GM08714 (cell line): ENCODE results near the gene APP.

ENCODE experiments used
- H3K4me3 ChIP-seq: fragments of 200-500 bp; sonication (Bioruptor generic); 2 replicates; pipeline ENCODE4 v1.5.1; 2014; ENCODE audit warnings: mild to moderate bottlenecking, low read length, inconsistent platforms
- ZNF274 ChIP-seq: IDR thresholded peaks from 2 replicates; pipeline ENCODE4 v1.6.1; 2012; ENCODE audit warnings: mild to moderate bottlenecking, low read depth, low read length

The APP gene

DNA sequence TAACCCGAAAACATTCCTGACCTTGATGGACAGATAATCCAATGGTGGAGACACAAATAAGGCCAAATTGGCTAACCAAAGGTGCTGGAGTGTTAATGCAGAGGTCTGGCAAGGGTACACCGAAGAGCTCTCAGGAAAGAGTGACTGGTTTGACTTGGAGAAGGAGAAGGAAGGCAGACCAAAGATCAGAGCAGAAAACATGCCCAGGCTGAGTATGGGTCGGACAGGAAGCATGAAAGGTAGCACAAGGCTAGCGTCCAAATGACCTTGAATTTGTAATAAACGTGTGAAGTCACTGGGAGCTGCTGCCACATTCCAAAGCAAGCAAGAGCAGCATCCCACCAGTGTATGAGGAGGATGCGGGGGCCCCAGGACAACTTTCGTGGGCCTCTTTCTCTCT lies 45.7 kb downstream of the APP start:
- H3K4me3 ChIP-seq = no peak overlapping the region
- no peak for TF ChIP-seq ZNF274

DNA sequence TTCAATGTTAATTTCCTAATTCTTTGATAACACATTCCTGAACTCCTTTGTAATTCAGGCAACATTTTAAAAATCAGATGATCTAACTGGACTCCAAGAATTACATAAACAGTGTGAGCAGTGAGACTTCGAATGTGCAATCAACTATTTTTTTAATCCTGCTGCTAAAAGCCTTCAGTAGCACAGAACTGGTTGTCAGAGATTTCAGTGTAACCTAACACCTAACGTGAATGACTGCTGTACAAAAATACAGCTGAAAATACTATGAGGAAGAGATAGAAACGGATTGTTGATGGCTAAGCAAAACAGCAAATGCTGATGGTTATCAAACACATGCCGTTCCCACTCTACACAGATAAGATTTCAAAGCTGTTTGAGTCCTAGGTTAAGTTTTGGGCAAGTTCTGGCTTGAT lies 46.1 kb downstream of the APP start:
- TF ChIP-seq ZNF274 = no peak
- H3K4me3 ChIP-seq = no peak overlapping the region

DNA sequence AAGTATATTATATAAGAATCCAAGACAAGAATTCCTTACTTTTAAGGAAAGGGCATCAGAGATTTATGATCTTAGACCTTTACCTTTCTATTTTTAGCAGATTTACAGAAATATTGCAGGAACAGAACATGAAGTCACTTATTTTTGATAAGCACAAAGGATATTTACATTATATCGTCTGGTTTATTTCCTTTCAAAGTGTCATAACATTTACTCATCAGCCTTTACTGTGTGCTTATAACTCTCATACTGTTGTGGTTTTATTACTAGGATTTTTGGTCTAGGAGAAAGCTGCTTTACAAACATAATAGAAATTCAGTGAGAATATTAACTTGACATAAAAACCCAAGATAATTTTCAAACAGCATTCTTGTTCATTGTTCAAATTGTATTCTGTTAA lies 47.6 kb downstream of the APP start:
- no peak for TF ChIP-seq ZNF274
- H3K4me3 ChIP-seq = no peak overlapping the region

DNA sequence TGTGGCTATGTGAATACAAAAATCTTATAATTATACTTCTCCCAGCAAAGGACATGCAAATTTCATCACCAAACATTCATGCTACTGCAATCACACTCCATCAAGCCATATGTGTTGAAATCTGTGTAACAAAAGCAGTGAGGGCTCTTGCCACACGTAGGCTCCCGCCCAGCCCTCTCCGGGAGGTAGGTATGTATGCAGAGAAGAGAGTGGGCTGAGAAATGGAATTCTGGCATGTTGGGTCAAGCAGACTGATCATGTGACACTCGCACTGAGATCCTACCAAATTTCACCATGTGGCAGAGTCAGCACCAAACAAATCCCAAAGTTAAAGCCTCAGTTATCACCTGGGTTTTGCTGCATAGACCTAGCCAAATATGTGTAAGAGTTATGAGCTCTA lies 49.7 kb downstream of the APP start:
- H3K4me3 ChIP-seq = no peak overlapping the region
- no peak for TF ChIP-seq ZNF274

DNA sequence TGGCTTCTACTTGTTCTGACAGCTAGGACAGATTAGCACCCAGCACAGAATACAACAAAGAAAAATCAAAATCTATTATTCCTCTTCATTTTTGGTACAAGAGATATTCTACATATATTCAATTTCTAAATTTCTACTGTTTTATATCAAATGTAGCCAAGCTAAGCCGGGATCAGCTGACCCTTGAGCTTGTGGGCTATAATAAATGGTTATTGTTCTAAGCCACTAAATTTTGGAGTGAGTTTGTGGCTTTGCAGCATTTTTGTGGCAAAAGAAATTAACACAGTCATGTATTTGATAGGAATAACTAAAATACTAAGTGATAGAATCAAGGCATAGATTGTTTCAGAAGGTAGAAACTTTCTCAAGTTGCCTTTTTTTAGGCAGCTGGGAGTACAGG lies 50.7 kb downstream of the APP start:
- TF ChIP-seq ZNF274 = no peak
- H3K4me3 ChIP-seq = no peak overlapping the region

DNA sequence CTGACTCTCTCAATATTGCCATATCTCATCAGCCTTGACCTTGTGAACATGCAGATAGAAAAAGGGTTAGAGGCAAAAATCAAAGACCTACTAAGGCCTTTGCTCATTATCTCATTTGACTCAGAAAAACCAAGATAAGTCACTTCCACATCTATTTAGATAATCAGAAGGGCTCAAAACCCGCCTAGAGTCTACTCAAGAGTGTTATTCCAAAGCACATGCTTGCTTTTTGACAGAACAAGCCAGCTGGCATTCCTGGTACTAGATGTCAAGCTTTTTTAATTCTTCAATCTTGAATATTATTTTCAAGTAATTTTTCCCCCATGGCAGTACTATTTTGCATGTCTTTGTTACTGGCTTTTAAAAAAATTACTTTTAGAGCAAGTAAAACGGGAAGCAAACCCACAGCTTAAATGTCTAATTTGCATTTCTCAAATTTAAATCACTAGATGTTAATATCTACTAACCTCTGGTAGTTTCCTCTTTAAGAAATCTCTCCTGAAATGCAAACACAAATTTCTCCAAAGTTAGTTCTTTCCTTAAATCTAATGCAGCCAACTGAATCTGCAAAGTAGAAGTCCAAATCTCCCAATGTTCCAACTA lies 51.5 kb downstream of the APP start:
- no peak for TF ChIP-seq ZNF274
- no peak overlapping the region for H3K4me3 ChIP-seq

DNA sequence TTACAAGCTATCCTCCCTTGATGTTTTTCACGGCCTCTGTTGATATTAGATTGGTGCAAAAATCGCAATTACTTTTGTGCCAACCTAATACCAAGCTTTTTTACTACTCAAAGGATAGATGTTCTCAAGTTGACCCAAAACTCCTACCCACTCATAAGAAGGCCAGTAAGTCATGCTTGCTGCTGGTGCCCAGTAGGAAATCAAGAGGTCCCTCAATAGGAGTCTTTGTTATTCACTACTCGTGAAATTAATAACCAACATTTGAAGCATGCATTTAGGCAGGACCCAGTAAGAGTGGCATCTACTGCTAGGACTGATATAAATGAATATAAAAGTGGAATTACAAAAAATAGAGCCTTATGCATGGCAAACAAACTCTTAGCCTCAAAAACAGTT lies 52.6 kb downstream of the APP start:
- H3K4me3 ChIP-seq = no peak overlapping the region
- no peak for TF ChIP-seq ZNF274

DNA sequence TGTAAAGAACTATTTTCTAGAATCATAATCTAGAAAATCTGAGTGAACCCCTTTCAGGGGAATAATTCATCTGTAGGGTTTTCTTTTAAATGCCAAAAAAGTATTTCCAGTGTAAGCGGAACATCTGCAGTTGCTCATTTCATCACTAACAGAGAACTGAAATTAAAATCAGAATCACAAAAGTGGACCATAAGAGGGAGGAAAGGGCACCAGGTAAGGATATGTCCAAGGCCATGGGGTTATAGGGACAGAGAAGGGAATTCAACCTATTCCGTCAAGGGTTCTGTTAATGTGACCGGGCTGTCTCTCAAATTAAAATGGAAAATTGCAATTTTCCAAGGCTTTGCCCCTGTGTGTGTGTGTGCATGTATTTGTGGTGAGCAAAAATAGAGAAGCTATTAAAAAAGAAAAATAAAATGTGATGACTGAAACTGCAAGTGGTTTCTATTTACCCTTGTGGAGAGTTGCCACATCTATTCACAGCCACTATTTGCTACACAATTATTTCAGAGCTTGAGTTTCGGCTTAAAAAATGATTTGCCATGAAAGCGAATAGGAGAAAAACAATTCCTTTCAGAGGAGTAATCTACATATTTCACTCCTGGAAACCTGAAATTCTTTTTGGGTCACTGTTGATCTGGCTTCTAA lies 53.1 kb downstream of the APP start:
- TF ChIP-seq ZNF274 = no peak
- no peak overlapping the region for H3K4me3 ChIP-seq

DNA sequence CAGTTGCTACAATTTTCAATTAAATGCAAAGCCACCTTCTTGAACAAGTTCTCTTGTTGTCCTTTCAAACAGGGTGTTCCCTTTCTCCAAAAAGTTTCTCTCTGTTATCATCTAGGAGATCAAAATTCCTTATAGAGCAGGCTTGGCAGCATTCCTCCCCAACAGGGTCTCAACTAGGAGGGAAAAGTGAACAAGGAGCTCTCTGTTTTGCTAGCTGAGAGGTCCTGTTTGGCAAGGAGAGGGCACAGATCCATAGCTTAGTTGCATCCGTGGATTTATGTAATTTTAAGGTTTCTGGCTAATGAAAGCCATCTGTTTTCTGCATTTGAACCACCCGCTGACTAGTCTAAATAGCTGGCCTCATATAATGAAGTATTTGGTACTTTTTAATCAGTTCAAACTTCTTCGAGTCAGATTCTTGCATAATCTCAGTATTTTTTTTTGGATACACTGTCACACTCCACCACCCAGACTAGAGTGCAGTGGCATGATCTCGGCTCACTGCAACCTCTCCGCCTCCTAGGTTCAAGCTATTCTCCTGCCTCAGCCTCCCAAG lies 54.0 kb downstream of the APP start:
- H3K4me3 ChIP-seq = no peak overlapping the region
- no peak for TF ChIP-seq ZNF274

DNA sequence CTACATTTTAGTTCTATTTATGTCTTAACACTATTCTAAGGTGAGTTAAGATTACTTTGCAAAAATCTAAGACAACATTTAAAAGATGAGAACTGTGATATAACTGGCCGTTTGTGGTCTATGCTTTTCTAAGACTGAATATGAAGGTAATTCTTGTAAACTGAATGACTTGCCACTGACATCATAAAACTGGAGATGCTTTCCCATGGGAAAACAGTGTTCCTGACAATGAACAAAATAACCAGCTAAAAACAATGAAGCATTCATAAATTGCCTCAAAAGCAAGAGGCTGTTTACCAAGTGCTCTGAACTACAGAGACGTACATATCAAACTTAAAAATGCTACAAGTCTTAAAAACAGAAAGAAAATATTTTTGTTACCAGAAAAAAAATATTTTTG lies 54.7 kb downstream of the APP start:
- H3K4me3 ChIP-seq = no peak overlapping the region
- TF ChIP-seq ZNF274 = no peak

DNA sequence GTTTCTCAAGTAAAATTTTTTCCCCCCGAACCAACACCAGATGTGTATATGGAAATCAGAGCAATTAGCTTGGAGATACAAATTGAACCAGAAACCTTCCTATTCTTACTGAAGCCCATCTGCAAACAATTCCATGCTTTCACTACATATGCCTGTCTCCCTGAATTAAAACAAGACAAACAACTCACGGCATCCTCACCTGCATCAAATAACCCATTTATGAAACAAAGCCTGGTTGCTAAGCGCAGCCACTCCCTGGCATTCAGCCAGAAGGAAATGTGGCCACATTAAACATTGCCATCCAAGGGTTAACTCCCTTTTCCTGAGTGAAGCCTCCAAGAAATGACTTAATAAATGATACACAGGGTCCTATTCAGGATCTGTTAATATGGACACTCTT lies 55.3 kb downstream of the APP start:
- TF ChIP-seq ZNF274 = no peak
- H3K4me3 ChIP-seq = no peak overlapping the region

DNA sequence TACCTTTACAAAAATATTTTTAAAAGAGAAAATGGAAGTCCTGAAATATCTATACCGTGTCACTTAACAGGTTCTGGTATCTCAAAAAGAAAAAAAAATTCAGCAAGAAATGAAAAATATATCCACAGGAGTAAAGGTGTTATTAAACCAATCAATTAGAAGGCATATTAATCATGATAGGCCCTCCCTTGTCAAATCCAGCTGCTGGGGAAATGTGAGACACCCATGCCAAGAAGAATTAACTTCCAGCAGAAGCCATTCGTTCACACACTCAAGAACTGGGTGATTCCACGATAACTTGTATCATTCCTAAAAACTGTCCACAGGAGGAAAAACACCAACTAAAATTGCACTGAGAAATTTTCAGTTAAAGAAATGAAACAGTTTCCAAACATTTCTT lies 57.6 kb downstream of the APP start:
- no peak for TF ChIP-seq ZNF274
- H3K4me3 ChIP-seq = no peak overlapping the region

DNA sequence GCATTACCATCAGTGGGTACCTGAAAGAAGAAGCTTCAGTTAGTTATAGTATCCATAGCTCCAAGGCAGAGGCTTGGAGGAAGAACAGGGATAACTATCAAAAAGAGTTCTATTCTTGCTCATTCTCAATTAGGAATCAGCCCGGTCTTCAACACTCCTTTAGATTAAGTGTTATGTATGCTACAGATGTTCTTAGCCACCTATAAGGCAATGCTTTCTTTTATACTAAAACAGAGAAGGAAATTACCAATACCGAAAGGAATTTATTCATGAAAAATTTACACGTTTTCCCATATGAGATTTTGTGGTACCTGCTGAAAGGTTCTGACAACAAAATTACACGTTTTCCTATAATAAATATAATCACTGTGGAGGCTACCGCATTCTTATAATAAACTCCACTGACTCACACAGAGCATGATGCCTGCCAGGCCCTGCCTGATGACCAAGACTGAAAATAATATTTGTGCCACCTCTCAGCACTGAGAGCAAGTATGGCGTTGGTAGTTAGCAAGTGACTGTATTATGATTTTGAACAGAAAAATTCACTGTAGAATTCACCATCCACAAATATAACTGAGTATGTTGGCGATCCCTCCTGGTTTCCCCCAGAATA lies 58.3 kb downstream of the APP start:
- no peak overlapping the region for H3K4me3 ChIP-seq
- TF ChIP-seq ZNF274 = no peak

DNA sequence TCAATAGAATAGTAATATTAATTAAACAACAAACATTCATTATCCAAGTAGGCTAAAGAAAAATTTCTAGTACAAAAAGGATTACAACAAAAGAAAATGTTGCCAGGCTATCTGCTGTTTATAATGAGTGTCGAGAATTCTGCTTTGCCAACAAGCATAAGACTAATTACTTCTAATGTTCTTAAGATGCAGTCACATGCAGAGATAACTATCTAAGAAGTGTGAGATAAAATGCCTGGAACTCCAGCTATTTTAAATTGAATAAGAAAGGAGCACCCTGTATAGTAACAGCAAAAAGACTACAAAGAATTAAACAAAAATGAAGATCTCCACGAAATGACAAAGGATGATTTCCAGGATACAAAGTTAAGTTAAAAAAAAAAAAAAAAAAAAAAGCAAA lies 59.9 kb downstream of the APP start:
- no peak overlapping the region for H3K4me3 ChIP-seq

DNA sequence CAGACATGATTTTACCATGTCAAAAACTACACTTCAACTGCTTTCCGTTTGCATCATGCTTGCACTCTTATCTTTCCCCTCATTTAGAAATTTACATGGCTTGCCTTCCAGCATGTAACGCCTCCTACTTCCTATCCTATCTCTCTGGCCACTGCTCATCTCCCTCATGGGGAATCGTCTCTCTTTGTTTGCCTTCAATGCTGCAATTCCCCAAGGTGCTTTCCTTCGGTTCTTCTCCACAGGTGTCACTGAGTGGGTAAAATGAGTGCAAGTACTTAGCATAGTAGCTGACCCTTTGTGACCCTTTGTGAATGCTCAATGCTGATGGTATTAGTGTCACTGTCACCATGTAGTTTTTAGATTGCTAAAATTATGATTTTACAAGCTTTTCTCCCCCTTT lies 63.1 kb downstream of the APP start:
- no peak overlapping the region for H3K4me3 ChIP-seq
- TF ChIP-seq ZNF274 = no peak

More for the DNA sequence above, 59.9 kb downstream of the APP start:
- no peak for TF ChIP-seq ZNF274
